Fibroblast of lung (primary cell): ENCODE results near the gene CARHSP1.

Experiments used
- CTCF ChIP-seq, 2 donors: IDR thresholded peaks in 1 of 2; conservative IDR thresholded peaks in 1 of 2; 1 replicate in 1 of 2; 2 replicates in 1 of 2; pipeline ENCODE4 v1.5.1; 2011 to 2012; ENCODE audit warnings: low read length in 2 of 2, control low read depth in 1 of 2, inconsistent platforms in 1 of 2, low read depth in 1 of 2, mild to moderate bottlenecking in 1 of 2
- EZH2 ChIP-seq: IDR thresholded peaks from 2 replicates; pipeline ENCODE4 v1.5.1; 2012; ENCODE audit warnings: low read length, control low read depth, mild to moderate bottlenecking; ENCODE audit errors: missing control alignments

- TF ChIP-seq EZH2 (no peak), CTCF (conservative IDR thresholded peaks at IDR 0.05 in 1 of 2, IDR thresholded peaks at IDR 0.05 in 1 of 2; ENCODE audit: low read depth in 1 of 2, low read length in 2 of 2) (no peak)
These were observed 14.4 kb downstream of the CARHSP1 start for GRCh38 chr16:8854298-8854948.
